NCI-H345 (cell line): Measurements from ENCODE around the gene CFAP46.

Experiments used
- DNase-seq: peaks from one replicate; lab custom pipeline; 2025; lab: John Stamatoyannopoulos, UW

The CFAP46 gene

DNA sequence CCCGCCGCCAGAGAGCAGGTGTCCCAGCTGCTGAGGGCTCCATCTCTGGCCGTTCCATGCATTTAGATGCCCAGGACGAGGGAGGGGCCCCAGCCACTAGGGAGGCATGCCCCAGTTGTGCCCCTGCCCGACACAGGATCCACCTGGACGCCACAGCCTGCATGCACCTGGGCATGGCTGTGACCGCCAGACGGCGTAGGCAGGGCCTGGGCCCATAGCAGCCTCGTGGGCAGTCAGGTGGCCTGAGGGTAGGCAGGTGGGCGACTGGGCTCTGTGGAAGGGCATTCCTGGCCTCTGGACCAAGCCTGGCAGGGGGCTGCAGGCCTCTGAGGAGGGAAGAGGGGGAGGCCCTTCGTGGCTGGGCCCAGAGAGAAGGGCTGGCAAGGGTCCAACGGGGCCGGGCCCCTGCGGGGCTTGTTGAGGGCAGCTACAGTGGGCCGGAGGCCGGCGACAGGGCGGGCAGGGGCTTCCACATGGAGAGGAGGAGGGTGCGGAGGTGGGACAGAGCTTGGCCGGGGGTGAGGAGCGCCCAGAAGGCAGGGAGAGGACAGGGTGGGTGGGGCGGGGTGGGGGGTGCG lies 80.4 kb downstream of the CFAP46 start:
- DNase-seq, result no peak

GRCh38 chr10:132861116-132861691 lies 81.2 kb downstream of the CFAP46 start:
- DNase-seq, result no peak

DNA sequence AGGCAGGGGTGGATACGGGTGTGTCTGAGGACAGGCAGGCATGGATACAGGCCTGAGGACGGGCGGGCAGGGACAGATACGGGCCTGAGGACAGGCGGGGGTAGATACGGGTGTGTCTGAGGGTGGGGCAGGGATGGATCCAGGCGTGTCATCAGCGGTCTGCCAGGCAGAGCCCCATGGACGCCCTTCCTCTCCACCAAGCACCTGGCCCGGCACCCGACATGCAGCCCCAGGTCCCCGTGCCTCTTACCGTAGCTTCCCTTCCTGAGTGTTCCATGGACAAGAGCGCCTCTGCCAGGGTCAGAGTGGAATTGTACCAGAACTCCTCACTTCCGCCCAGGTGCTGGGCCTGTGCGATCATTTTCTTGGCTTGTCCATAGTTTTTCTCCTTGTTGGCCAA lies 81.8 kb downstream of the CFAP46 start:
- no peak for DNase-seq

GRCh38 chr10:132859084-132859855 lies 83.1 kb downstream of the CFAP46 start:
- DNase-seq, result no peak

- DNase-seq, result no peak
Observed at GRCh38 chr10:132858121-132859081, 84.0 kb downstream of the CFAP46 start.

GRCh38 chr10:132856869-132857524 lies 85.4 kb downstream of the CFAP46 start:
- DNase-seq, result no peak

- no peak for DNase-seq
Observed at GRCh38 chr10:132855889-132856288, 86.5 kb downstream of the CFAP46 start.

DNA sequence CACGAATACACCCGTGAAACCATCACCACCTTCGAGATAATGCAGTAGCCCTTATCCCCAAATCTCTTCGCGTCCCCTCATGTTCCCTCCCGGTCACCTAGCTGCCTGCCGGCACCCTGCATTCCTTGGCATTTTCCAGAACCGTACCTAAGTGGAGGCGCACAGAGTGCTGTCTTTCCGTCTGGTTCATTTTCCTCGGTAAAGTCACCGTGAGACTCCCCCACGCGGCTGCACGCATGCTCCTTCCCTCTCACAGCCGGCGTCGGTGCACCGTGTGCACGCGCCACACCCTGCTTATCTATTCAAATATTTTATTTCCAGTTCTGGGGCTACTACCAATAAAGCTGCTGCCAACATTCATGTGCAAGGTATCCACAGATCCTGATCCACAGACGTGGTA lies 90.9 kb downstream of the CFAP46 start:
- no peak for DNase-seq

- no peak for DNase-seq
Observed at GRCh38 chr10:132850896-132851295, 91.5 kb downstream of the CFAP46 start.

- DNase-seq, result no peak
Observed at GRCh38 chr10:132850246-132850645, 92.1 kb downstream of the CFAP46 start.

DNA sequence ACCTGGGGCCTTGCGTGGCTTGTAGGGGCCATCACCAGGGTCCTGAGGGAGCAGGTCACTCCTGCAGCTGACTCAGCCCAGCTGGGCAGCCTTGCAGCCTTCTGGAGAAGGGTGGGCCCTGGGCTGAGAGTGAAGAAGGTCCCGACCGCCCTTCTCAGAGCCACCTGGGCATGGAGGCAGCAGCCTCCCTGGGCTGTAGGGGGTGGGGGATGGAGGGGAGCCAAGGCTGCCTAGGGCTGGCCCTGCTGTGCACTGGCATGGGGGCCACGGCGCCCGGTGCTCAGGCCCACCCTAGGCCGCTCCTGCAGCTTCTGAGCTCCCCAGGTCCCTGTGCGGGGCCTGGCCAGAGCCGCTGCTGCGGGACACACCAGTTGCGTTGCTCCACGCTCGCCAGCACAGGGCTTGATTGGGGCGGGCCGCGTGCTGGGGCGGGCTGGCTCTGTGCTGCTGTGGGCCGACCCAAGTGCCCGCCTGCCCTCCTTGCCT lies 92.8 kb downstream of the CFAP46 start:
- no peak for DNase-seq

DNA sequence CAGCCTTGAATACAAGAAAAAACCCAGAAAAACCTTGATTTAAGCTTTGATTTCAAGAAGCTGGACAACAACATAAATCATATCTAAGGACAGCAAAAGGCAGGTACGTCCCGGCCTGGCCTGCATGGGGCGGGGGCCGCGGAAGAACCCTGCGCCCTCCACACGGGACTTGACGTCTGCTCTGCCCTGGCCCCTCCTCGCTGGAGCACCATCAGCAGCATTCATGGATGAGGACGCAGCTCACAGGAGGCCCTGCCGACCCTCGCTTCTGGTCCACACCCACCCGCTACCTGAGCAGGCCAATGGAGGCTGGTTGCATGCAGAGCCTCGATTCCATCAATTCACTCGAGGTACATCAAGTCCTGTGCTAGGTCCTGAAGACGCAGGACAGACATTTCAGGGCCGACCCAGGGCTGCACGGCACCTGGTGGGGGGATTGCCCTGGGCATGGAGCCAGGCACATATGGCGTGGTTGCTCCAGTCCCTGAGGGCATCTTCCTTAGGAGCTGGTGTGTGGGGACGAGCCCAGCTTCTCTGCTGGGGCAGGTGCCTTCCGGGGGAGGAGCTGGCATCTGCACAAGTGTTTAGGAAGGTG lies 93.3 kb downstream of the CFAP46 start:
- DNase-seq, result peak; percentile 4

DNA sequence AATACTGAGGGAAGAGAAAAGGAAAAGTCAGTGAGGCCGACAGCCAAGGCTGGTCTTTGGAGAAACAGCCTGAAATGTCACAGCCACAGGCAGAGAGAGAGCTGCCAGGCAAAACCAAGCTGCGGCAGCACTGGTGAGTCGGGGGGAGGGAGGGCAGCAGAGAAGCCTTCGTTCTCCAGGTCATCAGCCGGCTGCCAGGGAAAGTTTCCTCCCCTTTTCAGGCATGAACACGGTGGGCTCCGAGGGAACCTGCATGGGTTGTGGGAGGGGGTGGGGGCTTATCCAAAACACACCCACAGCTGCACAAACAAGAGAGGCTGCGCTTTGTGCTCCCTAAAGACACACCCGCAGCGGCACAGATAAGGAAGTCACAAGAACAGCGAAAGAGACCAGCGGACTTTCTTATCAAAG lies 94.1 kb downstream of the CFAP46 start:
- DNase-seq, result no peak

GRCh38 chr10:132847856-132848255 lies 94.5 kb downstream of the CFAP46 start:
- DNase-seq, result no peak

DNA sequence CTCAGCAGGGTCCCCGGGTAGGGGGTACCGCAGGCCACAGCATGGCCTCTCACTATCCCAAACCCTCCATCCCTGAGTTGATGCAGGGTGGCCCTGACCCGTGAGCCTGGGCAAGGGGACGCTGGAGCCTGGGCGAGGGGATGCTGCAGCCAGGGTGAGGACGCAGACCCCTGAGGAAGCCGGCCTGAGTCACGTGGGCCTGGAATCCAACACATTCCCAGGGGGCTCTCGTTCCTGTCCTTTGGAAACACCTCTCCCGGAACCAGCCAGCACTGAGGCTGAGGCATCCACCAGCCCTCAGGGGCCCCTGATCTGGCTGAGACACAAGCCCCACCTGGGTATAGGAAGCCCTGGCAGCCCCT lies 95.0 kb downstream of the CFAP46 start:
- DNase-seq, result no peak

GRCh38 chr10:132846631-132847415 lies 95.5 kb downstream of the CFAP46 start:
- no peak for DNase-seq

DNA sequence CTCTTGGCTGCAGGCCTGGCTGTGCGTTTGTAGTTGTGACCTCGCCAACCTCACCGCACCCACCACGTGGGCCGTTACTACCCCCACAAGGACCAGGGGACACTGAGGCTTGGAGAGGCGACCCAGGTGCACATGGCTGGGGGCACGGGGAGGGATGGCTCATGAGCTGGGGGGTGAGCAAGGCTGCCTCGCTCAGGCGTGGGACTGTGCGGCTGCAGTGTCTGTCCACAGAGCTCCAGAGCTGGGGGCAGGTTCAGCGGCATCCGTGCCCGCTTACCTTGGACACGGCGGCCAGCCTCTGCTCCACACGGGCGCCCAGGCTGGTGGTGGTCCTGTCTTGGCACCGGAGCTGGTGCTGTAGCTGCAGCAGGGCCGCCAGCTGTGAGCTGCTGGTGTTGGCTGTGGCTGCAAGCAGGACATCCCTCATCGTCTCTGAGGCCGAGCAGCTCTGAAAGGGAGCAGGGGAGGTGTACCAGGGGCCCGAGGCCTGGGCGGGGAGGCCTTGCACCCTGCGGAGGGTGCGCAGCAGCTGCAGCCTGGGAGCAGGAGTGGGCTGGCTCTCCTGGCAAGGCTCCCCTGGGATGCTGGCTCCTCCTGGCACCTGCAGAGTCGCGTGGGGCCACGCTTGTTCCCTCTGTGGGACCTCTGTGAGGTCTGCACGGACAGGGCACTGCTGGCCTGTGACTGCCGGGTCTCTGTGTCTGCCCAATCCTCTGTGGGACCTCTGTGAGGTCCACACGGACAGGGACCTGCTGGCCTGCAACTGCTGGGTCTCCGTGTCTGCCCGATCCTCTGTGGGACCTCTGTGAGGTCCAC lies 96.4 kb downstream of the CFAP46 start:
- DNase-seq, result no peak

- no peak for DNase-seq
Observed at GRCh38 chr10:132845041-132845551, 97.3 kb downstream of the CFAP46 start.

- no peak for DNase-seq
Observed at GRCh38 chr10:132844069-132844809, 98.1 kb downstream of the CFAP46 start.
